NCI-H2081 treated with DMSO at 0.1 percent for 48 hours (cell line): Measurements from ENCODE around the gene TMEM266.
"Not testable (repeated sequence)": the region's sequence is repeated elsewhere in the genome, so short reads cannot be mapped to it uniquely, and the experiment has no call there.

Source experiments
- DNase-seq: peaks from one replicate; lab custom pipeline; 2025; lab: John Stamatoyannopoulos, UW

TMEM266 gene

DNA sequence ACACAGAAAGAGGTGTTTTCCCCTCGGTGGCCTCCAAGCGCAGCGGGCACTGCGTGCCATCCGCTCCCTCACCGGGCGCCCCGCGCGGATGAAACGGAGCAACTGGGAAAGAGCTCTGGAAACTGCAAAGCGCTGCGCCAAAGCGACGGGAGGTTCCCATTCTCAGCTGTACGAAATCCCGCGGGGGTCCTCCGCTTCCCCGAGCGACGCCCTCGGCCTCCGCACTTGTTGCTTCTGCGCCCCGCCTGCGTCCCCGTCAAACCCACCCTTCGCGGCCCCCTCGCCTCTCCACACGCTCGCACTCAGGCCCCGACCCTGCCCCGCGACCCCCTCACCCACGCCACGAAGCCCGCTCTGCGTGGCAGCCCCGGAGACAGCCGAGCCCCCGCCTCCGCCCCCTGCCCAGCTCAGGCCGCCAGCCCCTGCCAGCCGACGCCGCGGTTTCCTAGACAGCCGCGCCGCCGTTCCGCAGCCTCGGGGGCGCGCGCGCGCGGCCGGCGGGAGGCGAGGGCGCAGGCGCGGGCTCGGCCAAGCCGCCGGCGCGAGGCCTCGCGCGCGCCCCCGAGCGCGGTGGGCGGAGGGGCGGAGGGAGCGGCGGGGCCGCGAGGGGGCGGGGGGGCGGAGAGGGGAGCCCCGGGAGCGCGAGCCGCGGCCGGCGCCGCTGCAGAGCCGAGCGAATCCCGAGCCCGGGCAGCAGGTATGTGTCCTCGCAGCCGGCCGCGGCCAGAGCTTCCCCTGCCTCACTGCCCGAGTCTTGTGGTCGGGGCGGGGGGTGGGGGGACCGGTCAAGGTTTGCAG, at the start of gene TMEM266:
Gene TMEM266, plus strand, starts transcription at position 666 of the 798 bp plus-strand sequence. CDS start 74,279 bp downstream, outside the sequence.
- no peak for DNase-seq

- no peak for DNase-seq
Observed at GRCh38 chr15:76010613-76011012, 49.2 kb upstream of the TMEM266 start.

DNA sequence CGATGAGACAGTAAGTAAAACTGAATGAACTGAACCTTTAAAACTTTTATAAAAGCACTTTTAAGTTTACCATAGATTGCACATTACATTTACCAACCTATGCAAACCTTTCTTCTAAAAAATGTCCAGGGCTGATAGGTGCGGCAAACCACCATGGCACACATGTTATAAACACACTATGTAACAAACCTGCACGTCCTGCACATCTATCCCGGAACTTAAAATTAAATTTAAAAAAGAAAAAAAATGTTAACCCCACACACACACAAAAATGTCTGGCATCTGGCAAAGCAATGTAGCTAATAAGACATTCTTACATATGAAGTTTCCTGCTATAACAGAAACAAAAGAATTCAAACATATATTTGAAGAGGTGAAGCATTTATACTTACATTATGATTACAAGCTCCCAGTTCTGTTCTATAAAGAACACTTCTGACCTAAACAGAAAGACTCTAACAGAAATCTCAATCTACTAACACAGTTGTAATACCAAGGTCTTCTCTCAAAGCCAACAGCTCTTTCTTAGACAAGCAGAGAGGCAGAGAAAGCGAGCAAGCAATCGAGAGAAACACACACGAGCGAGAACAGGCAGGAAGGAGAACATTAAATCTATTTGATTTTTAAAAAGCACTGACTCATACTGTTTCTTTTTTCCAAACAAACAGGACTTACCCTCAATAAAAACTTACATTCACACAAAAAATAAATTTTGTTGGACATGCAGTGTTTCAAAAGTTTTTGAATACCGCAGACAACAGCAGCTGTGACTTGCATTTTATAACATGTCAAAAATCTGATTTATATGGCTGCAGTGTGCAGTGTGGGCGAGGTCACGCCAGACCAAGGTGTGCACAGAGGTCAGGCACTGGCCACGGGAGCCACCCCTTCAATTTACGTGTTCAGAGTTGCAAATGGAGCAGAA, 47.9 kb upstream of the TMEM266 start, which contains the start of gene NRG4:
Gene NRG4, minus strand, starts transcription at position 798 of the 925 bp plus-strand sequence. CDS start 1,194 bp downstream, outside the sequence.
- DNase-seq, result no peak

DNA sequence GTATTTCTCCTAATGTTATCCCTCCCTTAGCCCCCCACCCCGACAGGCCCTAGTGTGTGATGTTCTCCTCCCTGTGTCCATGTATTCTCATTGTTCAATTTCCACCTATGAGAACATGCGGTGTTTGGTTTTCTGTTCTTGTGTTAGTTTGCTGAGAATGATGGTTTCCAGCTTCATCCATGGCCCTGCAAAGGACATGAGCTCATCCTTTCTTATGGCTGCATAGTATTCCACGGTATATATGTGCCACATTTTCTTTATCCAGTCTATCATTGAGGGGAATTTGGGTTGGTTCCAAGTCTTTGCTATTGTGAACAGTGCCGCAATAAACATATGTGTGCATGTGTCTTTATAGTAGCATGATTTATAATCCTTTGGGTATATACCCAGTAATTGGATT, 46.3 kb upstream of the TMEM266 start:
- not testable (repeated sequence) for DNase-seq

GRCh38 chr15:76024021-76024768, 35.6 kb upstream of the TMEM266 start:
- DNase-seq, result no peak

DNA sequence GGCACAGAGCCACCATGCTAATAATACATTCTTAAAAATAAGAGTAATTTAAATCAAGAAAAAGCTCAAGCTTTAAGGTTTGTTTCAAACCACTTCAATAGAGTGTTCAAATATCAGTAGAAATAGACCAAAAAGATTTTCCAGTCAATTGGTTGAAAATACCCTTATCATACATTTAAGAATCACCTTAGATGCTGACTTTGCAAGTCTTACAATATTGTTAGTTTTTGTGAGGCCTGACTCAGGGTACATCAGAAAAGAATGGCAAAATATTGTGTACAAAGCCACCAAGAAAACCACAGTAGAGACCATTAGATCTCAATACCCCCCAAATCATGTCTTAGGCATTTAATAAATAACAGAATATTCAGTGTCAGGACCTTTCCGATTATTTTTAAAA, 27.7 kb upstream of the TMEM266 start:
- no peak for DNase-seq

DNA sequence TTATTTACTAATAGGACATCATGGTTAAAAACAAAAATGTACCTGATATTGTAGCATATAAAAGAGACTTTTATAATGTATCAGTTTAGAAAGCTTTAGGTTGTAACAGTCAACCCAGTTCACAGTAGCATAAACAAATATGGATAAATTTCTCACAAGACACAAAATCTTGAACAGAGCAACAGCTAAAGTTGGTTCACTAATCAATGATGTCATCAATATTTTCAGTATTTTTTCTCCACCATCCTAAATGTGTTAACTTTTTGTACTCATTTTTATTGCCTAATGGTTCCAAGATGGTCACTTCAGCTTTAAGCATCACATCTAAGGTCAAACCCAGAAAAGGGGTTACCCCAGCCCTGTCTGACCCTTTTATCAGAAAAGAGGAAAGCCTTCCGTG, 26.3 kb upstream of the TMEM266 start:
- no peak for DNase-seq

- no peak for DNase-seq
Observed at GRCh38 chr15:76034111-76034510, 25.7 kb upstream of the TMEM266 start.

DNA sequence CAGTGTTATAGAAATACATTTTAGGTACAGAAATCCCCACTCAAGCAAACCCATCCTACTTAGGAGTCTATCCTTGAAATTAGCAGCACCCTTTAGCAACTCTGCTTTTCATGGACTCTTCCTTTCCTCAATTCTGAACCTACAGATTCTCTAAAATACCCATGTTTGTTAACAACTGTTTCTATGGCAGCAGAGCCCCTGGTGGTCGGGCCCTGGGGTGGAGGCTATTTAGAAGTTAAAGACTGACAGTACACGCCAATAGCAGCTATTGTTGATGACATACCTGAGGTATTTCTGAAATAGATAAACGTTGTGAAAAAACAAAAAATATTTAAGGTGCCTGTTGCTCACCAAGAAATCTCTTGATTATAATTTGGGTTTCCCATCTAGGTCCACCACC, 24.2 kb upstream of the TMEM266 start:
- no peak for DNase-seq

GRCh38 chr15:76038512-76038911, 21.3 kb upstream of the TMEM266 start:
- no peak for DNase-seq

DNA sequence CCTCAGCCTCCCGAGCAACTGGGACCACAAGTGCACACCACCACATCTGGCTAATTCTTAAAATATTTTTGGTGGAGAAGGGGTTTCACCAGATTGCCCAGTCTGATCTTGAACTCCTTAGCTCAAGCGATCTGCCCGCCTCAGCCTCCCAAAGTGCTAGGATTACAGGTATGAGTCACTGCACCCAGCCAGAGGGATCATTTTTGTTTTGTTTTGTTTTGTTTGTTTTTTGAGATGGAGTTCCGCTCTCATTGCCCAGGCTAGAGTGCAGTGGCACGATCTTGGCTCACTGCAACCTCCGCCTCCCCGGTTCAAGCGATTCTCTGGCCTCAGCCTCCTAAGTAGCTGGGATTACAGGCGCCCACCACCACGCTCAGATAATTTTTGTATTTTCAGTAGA, 5.6 kb upstream of the TMEM266 start:
- not testable (repeated sequence) for DNase-seq

DNA sequence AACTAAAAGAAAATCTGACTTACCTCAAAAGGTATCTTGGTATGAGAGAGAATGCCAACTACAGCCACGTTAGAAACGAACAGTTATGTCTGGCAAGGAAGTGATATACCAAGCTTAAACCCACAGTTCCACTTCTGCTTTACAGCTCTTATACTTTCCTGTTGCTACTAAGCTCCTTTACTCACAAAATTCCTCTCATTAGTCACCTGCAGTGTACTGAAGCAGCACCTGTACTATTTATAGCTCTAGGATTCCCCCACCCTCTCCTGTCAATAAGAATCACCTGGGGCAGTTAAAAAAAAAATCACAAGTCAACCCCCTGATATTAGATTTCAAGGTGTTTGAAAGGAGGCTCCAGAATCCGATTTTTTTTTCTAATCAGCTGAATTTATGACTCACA, 2.9 kb upstream of the TMEM266 start:
- no peak for DNase-seq

GRCh38 chr15:76057332-76058000, 2.3 kb upstream of the TMEM266 start:
- DNase-seq, result no peak

- no peak for DNase-seq
Observed at GRCh38 chr15:76058714-76059319, 968 bp upstream of the TMEM266 start.

GRCh38 chr15:76060118-76060989, 569 bp downstream of the TMEM266 start:
- DNase-seq, result no peak

- no peak for DNase-seq
Observed at GRCh38 chr15:76061700-76062099, 1.9 kb downstream of the TMEM266 start.

DNA sequence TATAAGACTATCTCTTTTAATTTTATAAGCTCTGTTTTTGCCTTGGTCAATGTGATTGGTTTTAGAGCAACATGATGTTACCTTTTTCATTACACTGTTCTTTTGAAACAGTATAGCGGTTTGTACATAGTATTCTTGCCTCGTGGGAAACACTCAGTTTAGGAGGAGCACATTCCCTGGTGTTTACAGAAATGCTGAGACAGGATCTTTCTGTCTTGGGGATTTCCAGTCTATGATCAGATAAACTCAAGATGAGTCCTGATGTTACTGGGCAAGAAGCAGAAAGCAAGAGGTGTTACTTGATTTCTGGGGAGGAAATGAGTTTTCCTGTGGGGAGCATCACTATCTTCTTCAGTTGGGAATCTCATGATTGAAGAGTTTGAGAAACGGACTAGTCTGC, 2.5 kb downstream of the TMEM266 start:
- no peak for DNase-seq

DNA sequence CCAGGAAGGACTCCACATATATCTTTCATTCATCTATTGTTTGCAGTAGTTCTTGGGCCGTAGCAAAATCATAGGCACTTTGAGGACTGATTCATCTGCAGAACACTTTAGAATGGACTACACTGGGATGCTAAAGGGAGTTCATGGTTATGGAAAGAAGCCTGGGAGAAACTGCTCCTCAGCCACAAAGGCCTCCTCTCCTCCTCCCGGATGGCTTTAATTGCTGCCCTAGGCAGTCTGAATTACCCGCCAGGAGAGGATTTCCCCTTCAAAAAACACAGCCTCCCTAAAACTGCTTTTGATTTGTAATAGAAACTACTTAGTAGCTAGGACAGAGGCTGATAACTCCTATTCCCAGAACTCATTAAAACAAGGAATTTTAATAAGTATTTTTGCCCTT, 4.6 kb downstream of the TMEM266 start:
- no peak for DNase-seq

- DNase-seq, result no peak
Observed at GRCh38 chr15:76065245-76065644, 5.5 kb downstream of the TMEM266 start.

DNA sequence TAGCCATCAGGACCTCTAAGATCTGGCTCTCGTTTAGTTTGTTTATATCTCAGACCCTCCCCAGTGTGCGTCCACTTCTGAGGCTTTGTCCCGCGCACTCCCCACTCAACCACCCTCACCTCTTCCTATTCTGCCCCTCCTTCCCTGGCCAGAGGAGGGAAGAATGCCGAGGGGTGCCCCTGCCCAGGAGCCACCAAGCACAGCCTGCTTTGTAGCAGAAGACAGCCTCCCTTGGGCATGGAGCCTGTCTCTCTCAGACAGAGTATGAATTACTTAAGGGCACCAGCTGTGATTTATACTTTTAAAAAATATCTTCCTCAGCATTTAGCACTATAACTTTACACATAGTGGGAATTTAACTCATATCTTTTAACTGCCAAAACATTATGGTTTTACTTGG, 6.0 kb downstream of the TMEM266 start:
- DNase-seq, result no peak
